GM18951 (cell line): ENCODE results near the gene SLC9C2.
"Not testable (repeated sequence)": the region's sequence is repeated elsewhere in the genome, so short reads cannot be mapped to it uniquely, and the experiment has no call there.

Experiments used
- POLR2A ChIP-seq: IDR thresholded peaks from 4 replicates; pipeline ENCODE4 v1.6.1; 2011; ENCODE audit warnings: mild to moderate bottlenecking; ENCODE audit not compliant: insufficient read length, insufficient read depth; ENCODE audit errors: extremely low read depth
- in situ Hi-C: fragments of 300-500 bp; cut with MboI; formaldehyde crosslinking; loops from one replicate; pipeline ENCODE4 v1.12.0; 2022; ENCODE audit warnings: low sequenced_read_pairs, mixed read lengths, inconsistent platforms; ENCODE audit not compliant: unreplicated experiment

SLC9C2 gene

DNA sequence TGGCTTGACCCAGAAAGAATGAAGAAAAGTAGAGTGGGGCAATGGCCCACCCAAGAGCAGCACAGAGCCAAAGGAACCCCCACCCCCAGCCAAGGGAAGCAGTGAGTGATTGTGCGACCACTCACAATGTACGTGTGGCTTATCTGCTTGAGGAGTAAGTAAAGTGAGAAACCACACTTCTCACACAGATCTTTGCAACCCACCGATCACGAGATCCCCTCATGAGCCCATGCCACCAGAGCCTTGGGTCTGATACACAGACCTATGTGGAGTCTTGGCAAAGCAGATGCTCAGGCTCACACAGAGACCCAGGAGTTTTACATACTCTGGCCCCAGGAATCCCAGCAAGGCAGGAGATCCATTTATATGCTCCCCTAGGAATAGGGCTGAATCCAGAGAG lies 14.0 kb upstream of the SLC9C2 start:
- no peak for TF ChIP-seq POLR2A
- in situ Hi-C loops = no loop called here

DNA sequence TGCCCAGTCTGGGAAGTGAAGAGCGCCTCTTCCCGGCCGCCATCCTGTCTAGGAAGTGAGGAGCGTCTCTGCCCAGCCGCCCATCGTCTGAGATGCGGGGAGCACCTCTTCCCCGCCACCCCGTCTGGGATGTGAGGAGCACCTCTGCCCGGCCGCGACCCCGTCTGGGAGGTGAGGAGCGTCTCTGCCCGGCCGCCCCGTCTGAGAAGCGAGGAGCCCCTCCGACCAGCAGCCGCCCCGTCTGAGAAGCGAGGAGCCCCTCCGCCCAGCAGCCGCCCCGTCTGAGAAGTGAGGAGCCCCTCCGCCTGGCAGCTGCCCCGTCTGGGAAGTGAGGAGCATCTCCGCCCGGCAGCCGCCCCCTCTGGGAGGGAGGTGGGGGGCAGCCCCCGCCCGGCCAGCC lies 10.2 kb upstream of the SLC9C2 start:
- in situ Hi-C loops = not testable (repeated sequence)

DNA sequence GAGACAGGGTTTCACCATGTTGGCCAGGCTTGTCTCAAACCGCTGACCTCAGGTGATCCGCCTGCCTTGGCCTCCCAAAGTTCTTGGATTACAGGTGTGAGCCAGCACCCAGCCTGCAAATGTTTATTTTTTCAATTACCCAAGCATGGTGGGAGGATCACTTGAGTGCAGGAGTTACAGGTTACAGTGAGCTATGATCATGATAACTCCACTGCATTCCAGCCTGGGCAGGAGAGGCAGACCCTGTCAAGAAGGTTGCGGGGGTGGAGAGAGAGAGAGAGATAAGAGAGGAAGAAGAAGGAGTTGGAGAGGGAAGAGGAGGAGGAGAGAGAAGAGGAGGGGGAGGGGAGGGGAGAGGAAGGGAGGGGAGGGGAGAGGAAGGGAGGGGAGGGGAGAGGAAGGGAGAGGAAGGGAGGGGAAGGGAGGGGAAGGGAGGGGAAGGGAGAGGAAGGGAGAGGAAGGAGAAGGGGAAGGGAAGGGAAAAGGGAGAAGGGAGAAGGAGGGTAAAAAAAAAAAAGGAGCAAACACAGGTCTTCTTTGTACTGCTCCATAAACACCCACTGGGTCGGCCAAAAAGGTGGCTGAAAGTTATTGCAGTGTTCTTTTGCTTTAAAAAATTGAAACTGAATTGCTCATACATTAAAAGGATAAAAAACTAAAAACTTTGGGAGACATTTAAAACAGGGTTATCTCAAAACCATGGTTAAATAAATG lies 5.8 kb upstream of the SLC9C2 start:
- no peak for TF ChIP-seq POLR2A
- in situ Hi-C loops = no loop called here

DNA sequence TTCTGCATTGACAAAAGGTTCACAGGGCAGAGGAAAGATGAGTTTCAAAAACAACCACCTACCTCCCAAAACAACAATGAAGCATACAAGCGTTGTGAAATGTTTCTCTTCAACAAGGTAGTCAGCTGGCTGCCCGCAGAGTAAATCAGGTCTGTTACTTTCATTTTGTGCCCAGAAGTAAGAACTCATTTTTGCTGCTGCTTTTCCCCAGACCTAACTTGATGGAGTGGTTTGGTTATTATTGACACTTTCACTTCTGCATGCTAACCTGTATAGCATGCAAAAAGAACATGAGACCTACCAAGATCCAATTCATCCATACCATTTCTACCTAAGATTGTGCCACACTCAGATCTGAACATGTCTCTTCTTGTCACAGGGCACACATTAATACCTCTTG lies 1.3 kb downstream of the SLC9C2 start:
- in situ Hi-C loops = no loop called here
- no peak for TF ChIP-seq POLR2A

DNA sequence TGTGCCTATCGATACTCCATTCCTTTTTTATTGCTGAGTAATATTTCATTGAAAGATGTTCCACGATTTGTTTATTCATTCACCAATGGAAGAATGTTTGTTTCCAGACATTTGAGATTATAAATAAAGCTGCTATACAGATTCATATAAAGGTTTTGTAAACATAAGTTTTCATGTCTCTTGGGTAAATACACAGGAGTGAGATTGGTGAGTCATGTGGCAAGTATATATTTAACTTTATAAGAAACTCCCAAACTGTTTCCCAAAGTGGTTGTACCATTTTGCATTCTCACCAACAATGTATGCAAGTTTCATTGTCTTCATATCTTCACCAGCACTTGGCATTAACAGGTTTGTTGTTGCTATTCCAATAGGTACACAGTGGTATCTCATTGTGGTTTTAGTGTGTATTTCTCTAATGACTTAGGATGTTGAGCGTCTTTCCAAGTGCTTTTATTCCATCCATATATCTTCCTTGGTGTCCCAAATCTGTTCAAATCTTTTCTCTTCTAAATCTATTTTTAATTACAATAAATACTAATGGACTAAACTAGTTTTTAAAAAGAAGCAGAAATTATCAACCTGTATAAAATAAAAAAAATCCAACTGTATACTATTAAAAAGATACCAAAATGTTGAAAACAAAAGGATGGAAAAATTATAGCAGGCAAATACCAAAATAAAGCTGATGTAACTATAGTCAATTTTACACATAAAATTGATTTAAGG lies 6.6 kb downstream of the SLC9C2 start:
- no peak for TF ChIP-seq POLR2A
- in situ Hi-C loops = no loop called here

DNA sequence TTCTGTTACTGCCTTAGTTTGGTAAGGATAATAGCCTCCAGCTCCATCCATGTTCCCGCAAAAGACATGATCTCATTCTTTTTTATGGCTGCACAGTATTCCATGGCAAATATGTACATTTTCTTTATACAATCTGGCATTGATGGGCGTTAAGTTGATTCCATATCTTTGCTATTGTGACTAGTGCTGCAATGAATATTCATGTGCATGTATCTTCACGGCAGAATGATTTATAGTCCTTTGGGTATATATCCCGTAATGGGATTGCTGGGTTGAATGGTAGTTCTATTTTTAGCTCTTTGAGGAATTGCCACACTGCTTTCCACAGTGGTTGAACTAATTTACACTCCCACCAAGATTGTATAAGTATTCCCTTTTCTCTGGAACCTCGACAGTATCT lies 11.7 kb downstream of the SLC9C2 start:
- in situ Hi-C loops = not testable (repeated sequence)

DNA sequence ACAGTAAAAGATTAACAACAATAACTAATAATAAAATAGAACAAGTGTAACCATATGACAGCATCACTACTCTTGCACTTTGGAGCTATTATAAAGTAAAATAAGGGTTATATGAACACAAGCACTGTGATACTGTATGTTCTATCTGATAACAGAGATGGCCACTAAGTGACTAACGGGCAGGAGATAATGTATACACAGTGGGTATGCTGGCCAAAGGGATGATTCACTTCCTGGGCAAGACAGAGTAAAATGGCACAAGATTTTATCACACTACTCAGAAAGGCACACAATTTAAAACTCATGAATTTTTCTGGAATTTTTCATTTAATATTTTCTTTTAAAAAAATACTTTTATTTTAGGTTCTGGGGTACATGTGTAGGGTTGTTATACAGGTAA lies 12.3 kb downstream of the SLC9C2 start:
- in situ Hi-C loops = no loop called here
- no peak for TF ChIP-seq POLR2A

DNA sequence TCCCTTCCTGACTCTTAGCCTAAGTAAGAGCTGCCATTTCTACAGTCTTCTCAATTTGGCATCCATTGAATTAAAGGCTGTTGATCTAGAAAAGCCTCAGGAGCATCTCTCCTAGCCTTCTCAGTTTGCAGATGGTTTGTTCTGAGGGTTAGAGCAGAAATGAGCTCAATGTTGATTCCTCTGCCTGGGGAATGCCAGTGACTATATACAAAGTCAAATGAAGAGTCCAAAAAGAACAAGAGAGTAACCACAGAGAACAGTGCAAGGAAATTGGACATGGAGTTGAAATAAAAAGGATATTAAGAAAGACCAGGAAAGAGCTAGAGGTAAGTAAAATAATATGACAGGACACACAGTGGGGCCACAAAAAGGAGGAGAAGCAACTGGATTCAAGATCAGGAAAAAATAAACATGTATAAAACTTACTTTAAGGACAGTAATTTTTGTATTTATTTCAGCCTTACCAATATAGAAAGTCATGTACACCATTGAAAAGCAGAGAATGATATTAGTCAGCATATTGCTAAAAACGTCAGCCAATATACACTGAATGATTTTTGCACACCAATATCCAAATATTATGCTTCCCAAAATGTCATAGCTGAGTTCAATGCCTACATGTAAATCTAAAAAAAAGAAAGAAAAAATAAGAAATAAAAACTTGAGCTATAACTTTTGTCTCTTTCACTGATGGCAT lies 21.3 kb downstream of the SLC9C2 start:
- in situ Hi-C loops = no loop called here
- TF ChIP-seq POLR2A = no peak

DNA sequence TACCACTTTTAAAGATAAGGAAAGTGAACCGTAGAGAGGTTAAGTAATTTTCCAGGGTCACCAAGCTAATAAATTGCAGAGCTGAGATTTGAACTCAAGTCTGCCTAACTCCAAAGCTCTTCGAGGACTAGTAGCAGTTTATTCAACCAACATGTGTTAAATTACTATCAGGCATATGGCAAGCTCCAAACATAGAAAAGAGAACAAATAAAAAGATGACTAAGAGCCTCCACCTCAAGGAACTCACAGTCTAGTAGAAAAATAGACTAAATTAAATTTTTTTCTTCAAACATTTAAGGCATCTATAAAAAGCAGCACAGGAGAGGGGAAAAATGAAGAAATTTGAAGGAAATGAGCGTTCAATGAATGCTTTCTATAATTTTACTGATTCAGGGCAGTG lies 22.2 kb downstream of the SLC9C2 start:
- no peak for TF ChIP-seq POLR2A

DNA sequence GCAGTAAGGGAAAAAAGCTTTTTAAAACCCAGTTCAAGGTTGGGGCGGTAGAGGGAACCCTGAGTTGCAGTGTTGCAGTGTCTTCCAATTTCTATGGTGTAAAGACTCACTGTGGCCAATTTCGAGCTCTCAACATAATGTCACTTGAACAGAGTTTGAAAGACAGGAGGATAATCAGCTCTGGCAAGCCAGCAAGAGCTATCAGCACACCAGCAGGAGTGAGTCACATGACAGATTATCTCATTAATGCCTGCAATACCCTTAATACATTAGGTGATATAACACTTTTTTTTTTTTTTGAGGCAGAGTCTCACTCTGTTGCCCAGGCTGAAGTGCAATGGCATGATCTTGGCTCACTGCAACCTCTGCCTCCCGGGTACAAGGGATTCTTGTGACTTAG lies 22.8 kb downstream of the SLC9C2 start:
- no peak for TF ChIP-seq POLR2A
- in situ Hi-C loops = no loop called here

More for the DNA sequence above, 22.2 kb downstream of the SLC9C2 start:
- in situ Hi-C loops = no loop called here

DNA sequence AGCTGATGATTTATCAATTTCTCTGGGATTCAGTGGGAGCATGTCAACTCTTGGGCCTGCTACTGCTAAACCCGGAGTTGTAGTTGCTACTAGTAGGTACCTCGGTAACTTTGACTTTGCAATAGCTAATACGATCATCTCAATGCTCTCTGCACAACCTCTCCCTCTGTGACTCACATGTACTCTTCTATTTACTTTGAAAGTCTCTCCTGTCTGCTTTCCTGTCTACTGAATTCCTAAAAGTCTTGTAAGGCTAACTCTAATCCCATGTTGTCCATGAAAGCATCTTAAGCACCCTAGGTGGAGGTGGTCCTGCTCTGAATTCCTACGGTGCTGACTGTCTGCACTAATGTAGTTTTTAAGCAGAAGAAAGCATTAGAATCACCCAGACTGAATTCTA lies 29.3 kb downstream of the SLC9C2 start:
- no peak for TF ChIP-seq POLR2A
- in situ Hi-C loops = no loop called here

DNA sequence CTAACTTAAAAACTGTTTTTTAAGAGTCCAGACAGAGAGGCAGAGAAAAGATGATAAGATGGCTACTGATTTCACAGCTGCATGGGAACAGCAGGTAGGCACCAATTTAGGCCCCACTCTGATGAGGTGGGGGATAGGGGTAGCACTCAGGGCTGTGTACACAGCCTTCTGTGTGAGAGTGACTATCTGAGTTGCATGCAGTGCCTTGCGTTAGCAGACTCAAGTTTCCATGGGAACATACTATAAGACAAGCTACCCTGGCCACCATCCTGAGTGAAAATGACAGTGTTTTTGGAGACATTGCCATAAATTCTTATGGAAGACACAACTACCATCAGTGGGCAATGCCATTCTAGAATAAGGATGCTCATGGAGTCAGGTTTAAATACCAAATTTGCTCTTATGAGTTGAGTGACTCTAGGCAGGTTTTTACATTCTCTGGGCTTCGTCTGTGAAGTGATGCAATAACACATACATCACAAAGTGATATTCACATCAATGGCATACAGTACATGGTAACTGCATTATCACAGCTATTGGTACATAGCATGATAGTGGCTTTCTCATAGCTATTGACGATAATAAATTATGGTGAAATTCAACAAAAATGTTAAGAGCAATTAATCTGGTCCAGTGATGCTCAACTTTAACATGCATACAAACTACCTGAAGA lies 30.5 kb downstream of the SLC9C2 start:
- no peak for TF ChIP-seq POLR2A
- in situ Hi-C loops = no loop called here

DNA sequence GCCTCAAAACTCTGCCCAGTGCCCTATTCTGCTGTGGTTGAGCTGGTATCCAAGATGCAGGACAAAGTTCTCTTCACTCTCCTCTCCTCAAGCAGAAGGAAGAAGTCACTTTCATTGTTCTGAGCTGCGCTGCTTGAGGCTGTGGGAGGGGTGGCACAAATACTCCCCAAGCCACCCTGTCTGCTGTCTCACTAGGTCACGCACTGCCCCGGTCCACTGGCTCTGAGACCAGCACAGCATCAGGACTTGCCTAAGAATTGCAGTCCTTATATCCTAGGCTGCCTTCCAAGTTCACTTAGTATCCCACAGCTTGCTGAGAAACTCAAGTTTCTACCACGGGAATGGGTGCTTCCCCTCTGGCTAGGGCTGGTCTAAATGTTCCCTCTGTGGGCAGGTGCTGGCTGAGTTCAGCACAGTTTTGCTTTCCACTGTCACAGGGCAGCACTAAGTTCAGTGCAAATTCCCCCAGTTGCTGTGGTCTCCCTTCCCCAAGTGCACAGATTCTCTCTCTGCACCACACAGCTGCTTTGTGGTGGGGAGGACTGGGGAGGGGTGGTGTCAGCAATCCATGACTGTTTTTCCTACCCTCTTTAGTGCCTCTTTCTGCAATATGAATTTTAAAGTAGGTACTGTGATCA lies 32.4 kb downstream of the SLC9C2 start:
- TF ChIP-seq POLR2A = no peak
- in situ Hi-C loops = no loop called here
